Sigmoid colon (tissue), 7 donors: ENCODE results near the gene ACOX2. TPM values are rescaled to one million over a fixed set of nuclear protein-coding genes. Genes with fewer than 3 reads are reported as not detected.

ENCODE experiments used
- DNase-seq: peaks from one replicate; pipeline ENCODE4 v3.0.0-alpha.2; 2019
- H3K27ac ChIP-seq, 4 donors: fragments of 200-600 bp; sonication (generic); one replicate each; pipeline ENCODE4 v1.5.1; 2016 to 2019; ENCODE audit warnings: mild to moderate bottlenecking in 1 of 4
- H3K27me3 ChIP-seq, 3 donors: fragments of 200-600 bp; sonication (generic); one replicate each; pipeline ENCODE4 v1.5.1; 2019; ENCODE audit warnings: mild to moderate bottlenecking in 1 of 3
- H3K36me3 ChIP-seq, 4 donors: fragments of 200-600 bp; sonication (generic); one replicate each; pipeline ENCODE4 v1.5.1; 2016 to 2019
- H3K4me1 ChIP-seq, 4 donors: fragments of 200-600 bp; sonication (generic); one replicate each; pipeline ENCODE4 v1.5.1; 2017 to 2019
- H3K4me3 ChIP-seq, 4 donors: fragments of 200-600 bp; sonication (generic); one replicate each; pipeline ENCODE4 v1.5.1; 2017 to 2019; ENCODE audit warnings: mild to moderate bottlenecking in 2 of 4, moderate library complexity in 1 of 4
- H3K9me3 ChIP-seq, 4 donors: fragments of 200-600 bp in 3 of 4; sonication (generic) in 3 of 4; one replicate each; pipeline versions ENCODE4 v1.5.1 to v1.6.1; 2013 to 2019
- CTCF ChIP-seq, 4 experiments: fragments of 450-650 bp in 3 of 4; fragments of 200-600 bp in 1 of 4; IDR thresholded peaks; one replicate each; pipeline ENCODE4 v1.5.1; 2016 to 2019; ENCODE audit warnings: antibody characterized with exemption in 4 of 4, mild to moderate bottlenecking in 3 of 4, moderate library complexity in 2 of 4
- EP300 ChIP-seq, 4 donors: sonication (generic); formaldehyde crosslinking; IDR thresholded peaks; one replicate each; pipeline ENCODE4 v1.6.1; 2017; ENCODE audit warnings: antibody characterized with exemption in 4 of 4
- POLR2A ChIP-seq, 2 donors: fragments of 450-650 bp; IDR thresholded peaks; one replicate each; pipeline ENCODE4 v1.6.1; 2016; ENCODE audit warnings: antibody characterized with exemption in 2 of 2, mild to moderate bottlenecking in 2 of 2, moderate library complexity in 2 of 2
- POLR2AphosphoS5 ChIP-seq, 4 donors: sonication (generic); formaldehyde crosslinking; IDR thresholded peaks; one replicate each; pipeline ENCODE4 v1.6.1; 2017; ENCODE audit warnings: antibody characterized with exemption in 4 of 4
- WGBS, 2 donors: extraction: QIAGEN DNeasy Blood & Tissue Kit; methylation state at CpG; one replicate each; pipeline ENCODE4 v1.1.7; 2013; 5-methylcytosine and 5-hydroxymethylcytosine counted together
- intact Hi-C: fragments of 100-400 bp; cut with DNase I; formaldehyde crosslinking; loops from one replicate; pipeline ENCODE4 v1.15.1; 2023
- polyA plus RNA-seq, 3 donors: library from polyadenylated mRNA; stranded (reverse); fragments of 200-250 nt; gene quantifications; one replicate each; pipeline ENCODE4 v1.2.3, GENCODE V29; 2013
- total RNA-seq, 4 donors: library from RNA; depleted of rRNA; stranded (reverse); fragments of >200 nt; gene quantifications; one replicate each; pipeline ENCODE4 v1.1.0, GENCODE V29; 2016
- donor health status: healthy with polysubstance abuse.
- donor health status: Bipolar disorder and iron deficiency.
- donor health status: healthy.

The ACOX2 gene
- total and polyA plus RNA-seq, 7 donors: 6.9 to 35.8 (median 26.0) TPM

GRCh38 chr3:58539626-58540025, 2.6 kb upstream of the ACOX2 start:
- TF ChIP-seq EP300 (IDR thresholded peaks at IDR 0.05): no peak
- no peak for TF ChIP-seq POLR2A (IDR thresholded peaks at IDR 0.05)
- TF ChIP-seq POLR2AphosphoS5 (IDR thresholded peaks at IDR 0.05): no peak
- WGBS, 2 donors: 81 to 82% methylated on average over 10 of the region's 10 CpGs
- no peak for DNase-seq
- no peaks in the 10 kb centered on the region for H3K27me3 ChIP-seq
- peaks cover 0 to 6% (median 0%) of the 10 kb centered on the region in 4 donors for H3K36me3 ChIP-seq
- H3K4me1 ChIP-seq: peaks cover 0 to 31% (median 24%) of the 10 kb centered on the region in 4 donors
- no peaks in the 10 kb centered on the region for H3K9me3 ChIP-seq
- no peak overlapping the region for H3K4me3 ChIP-seq
- intact Hi-C loops: no loop called here
- H3K27ac ChIP-seq: no peak overlapping the region

GRCh38 chr3:58537412-58538301, 667 bp upstream of the ACOX2 start:
- Histone ChIP-seq H3K4me3 (peak overlapping the region in 1 of 4 donors; percentile 51), H3K27ac (peak overlapping the region; percentile 83 to 86 (median 85)), H3K4me1 (peaks cover 0 to 36% (median 31%) of the 10 kb centered on the region in 4 donors), H3K9me3 (no peaks in the 10 kb centered on the region), H3K36me3 (peaks cover 0 to 23% (median 13%) of the 10 kb centered on the region in 4 donors), H3K27me3 (no peaks in the 10 kb centered on the region)
- 35 to 67% methylated on average over 4 of the region's 4 CpGs for WGBS, 2 donors
- TF ChIP-seq CTCF (IDR thresholded peaks at IDR 0.05) (no peak), POLR2A (IDR thresholded peaks at IDR 0.05) (no peak), EP300 (IDR thresholded peaks at IDR 0.05) (no peak), POLR2AphosphoS5 (IDR thresholded peaks at IDR 0.05) (no peak)
- no peak for DNase-seq
- intact Hi-C loops: no loop called here

GRCh38 chr3:58535531-58536500, 1.2 kb downstream of the ACOX2 start:
- intact Hi-C loops: no loop called here

GRCh38 chr3:58534592-58535494, 2.1 kb downstream of the ACOX2 start:
- H3K27me3 ChIP-seq: no peaks in the 10 kb centered on the region
- peaks cover 0 to 38% (median 35%) of the 10 kb centered on the region in 4 donors for H3K4me1 ChIP-seq
- H3K4me3 ChIP-seq: no peak overlapping the region
- 93 to 95% methylated on average over 9 of the region's 9 CpGs for WGBS, 2 donors
- TF ChIP-seq EP300 (IDR thresholded peaks at IDR 0.05) (no peak), POLR2AphosphoS5 (IDR thresholded peaks at IDR 0.05) (no peak), POLR2A (IDR thresholded peaks at IDR 0.05) (no peak), CTCF (IDR thresholded peaks at IDR 0.05) (no peak)
- peaks cover 9 to 46% (median 19%) of the 10 kb centered on the region in 4 donors for H3K36me3 ChIP-seq
- no peaks in the 10 kb centered on the region for H3K9me3 ChIP-seq
- no peak overlapping the region for H3K27ac ChIP-seq
- intact Hi-C loops: loop anchor here (5.0 kb wide), 1 partner anchor 228 kb away; the partner anchor contains the start of genes HTD2 and RPP14
- DNase-seq: no peak

More at GRCh38 chr3:58535531-58536500, 1.2 kb downstream of the ACOX2 start:
- no peak for DNase-seq
- Histone ChIP-seq H3K9me3 (no peaks in the 10 kb centered on the region), H3K4me1 (peaks cover 0 to 38% (median 35%) of the 10 kb centered on the region in 4 donors), H3K36me3 (peaks cover 7 to 36% (median 19%) of the 10 kb centered on the region in 4 donors), H3K27me3 (no peaks in the 10 kb centered on the region), H3K27ac (peak overlapping the region; percentile 83 to 86 (median 85)), H3K4me3 (peak overlapping the region in 3 of 4 donors; percentile 42 to 51 (median 46))
- no peak for TF ChIP-seq POLR2AphosphoS5 (IDR thresholded peaks at IDR 0.05)
- WGBS, 2 donors: 4 to 30% methylated on average over 2 of the region's 2 CpGs
